HUDEP-2 (cell line): ENCODE data around the gene TBCD.
A peak's percentile ranks its signal among the peaks of the same experiment; 100 is the strongest.

Experiments
- DNase-seq, 76 experiments: peaks; one replicate each; lab custom pipeline; 2025; ENCODE audit not compliant: unreplicated experiment in 76 of 76; lab: John Stamatoyannopoulos, UW

TBCD gene

DNA sequence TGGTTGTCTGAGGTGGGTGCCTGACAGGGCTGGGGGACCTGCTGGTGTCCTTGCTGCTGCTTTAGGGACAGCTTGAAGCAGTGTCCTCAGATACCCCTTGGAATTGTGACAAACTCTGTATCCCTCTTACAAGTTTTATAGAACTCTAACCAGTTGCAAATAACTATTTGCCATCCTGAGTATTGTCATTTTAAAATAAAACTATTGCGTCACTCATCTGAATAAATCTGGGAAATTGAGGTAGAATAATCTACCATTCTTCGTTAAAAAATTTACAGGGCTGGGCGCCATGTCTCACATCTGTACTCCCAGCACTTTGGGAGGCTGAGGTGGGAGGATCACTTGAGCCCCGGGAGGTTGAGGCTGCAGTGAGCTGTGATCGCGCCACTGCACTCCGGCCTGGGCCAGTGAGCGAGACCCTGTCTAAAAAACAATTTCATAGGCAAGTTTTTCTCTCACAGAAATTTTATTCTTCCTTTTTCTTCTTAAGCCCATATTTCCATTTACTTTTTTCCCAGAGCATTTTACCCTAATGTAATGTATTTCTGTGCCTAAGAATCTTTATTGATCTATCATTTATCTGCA, 73.8 kb downstream of the TBCD start:
- DNase-seq = no peak

DNA sequence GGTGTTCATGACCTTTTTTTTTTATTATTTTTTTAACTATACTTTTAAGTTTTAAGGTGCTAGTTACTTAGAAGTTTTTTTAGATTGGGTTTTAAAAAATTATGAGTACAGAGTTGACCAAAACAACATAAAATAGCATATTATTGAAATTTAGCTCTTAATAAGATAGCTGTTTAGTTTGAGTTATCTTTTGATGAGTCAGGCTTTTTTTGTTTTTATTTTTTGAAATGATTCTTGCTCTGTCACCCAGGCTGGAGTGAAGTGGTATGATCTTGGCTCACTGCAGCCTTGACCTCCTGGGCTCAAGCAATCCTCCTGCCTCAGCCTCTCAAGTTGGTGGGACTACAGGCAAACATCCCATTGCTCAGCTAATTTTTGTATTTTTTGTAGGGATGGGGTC, 74.3 kb downstream of the TBCD start:
- no peak for DNase-seq

DNA sequence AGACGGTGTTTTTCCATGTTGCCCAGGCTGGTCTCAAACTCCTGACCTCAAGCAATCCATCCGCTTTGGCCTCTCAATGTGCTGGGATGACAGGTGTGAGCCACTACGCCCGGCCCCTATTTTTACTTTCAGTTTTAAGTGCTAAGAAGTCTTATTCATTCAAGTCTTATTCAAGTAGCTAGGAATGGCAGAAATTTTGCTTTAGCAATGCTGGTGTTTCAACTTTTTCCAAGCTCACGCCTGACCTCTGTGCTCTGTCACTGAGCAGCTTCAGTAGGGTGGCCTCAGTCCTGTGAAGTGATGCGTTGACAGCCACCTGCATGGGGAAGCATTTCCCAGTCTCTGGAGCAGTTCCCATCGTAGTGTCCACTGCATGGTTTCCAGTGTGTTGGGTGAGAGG, 75.1 kb downstream of the TBCD start:
- no peak for DNase-seq

DNA sequence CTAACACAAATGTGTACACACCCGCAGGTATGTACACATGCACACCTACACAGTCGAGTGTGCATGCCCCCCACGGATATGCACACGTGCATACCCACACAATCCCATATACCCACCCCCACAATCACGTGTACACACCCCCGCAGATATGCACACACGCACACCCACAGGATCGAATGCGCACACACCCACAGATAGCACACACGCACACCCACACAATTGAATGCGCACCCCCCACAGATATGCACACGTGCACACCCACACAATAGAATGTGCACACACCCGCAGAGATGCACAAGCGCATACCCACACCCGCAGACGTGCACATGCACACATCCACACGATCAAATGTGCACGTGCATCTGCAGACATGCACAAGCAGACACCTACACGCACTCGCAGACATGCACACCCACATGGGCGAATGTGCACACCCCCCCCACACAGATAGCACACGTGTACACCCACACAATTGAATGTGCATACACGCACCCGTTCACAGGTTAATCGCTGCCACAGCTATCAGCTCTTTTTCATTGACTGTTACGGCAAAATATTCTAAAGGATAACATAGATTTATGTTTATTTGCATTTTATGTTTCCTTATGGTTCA, 77.1 kb downstream of the TBCD start:
- no peak for DNase-seq

DNA sequence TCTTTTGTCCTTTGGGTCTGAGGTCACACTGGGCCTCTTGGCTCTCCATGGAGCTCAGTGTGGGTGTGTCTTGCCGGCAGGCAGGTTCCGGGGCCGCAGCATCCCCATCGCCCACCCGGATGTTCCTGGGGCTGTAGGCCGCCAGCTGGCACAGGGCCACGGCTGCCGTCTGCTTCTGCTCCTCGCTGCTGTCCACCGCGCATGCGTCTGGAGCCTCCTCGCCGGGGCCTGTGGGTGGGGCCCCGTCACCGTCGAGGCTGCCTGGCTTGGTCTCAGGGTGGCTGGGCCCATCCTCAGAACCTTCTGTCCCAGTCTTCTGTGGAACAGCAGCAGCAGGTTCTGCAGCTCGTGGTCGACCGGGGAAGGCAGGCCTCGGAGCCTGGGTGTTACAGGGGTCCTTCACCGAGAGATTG, 78.4 kb downstream of the TBCD start:
- DNase-seq = no peak

DNA sequence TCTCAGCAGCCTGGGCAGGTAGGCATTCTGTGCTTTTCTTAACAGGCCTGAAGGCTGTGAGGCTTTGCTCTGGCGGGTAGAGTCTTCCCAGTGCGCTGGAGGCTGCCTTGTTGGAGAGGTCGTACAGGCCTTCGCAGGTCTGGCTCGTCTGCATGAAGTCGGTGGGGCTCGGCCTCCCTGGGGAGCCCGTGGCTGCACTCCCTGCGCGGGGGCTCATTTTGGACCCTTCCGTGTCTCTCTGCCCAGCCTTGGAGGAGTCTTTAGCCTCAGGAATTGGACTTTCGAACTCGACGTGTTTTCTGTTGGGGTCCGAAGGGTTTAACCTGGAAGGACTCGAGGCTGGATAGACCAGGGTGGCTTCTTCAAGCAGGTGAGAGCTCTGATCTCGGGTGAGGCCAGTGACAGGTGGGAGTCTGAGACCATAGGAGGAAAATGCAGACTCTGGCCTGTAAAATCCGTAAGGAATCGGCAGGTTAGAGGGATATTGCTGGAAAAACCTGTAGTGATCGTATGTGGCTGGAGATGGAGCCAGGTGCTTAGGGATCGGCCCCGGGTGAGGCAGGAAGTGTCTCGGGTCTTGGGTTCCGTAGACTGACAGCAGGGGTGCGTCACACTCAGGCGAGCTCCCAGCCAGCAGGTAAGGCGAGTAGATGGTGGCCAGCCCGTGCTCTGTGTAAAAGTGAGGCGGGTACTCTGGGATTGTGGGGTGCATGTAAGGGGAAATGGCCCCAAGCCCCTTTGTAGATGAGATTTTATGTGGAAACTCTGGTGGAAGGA, 79.4 kb downstream of the TBCD start:
- no peak for DNase-seq

DNA sequence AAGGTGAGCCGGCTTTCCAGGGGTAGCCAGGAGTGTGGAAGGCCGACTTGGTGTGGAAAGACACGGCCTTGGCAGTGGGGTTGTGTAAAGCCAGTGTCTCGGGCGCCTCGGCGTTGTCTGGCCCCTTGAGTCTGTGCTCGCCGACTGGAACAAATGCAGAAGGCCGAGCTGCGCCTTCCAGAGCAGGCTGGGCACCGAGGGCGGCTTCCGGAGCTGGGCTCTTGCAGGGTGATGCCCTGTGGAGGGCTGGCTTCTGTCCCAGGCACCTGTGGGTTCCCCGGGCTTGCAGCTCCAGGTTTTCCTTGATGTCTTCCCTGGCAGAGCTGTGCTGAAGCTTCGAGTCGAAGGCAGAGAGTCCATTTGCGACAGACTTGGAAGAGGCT, 79.9 kb downstream of the TBCD start:
- no peak for DNase-seq

DNA sequence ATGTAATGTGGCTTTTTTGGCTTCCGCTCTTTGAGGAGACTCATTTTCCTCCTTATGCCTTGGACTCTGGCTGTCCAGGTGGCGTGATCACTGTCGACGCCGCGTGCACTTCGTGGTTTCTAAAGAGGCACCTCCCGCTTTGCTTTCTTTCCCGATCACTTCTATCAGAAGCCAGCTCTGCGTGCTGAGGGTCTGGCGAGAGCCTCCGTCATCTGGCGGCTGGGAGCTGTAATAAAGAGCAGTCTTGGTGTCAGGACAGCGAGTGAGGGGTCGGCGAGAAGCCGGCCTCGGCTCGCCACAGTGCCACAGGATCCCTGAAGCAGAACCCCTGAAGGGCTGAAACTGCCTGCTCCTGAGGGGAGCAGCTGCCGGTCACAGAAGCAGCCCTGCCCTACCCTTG, 80.5 kb downstream of the TBCD start:
- DNase-seq = no peak

DNA sequence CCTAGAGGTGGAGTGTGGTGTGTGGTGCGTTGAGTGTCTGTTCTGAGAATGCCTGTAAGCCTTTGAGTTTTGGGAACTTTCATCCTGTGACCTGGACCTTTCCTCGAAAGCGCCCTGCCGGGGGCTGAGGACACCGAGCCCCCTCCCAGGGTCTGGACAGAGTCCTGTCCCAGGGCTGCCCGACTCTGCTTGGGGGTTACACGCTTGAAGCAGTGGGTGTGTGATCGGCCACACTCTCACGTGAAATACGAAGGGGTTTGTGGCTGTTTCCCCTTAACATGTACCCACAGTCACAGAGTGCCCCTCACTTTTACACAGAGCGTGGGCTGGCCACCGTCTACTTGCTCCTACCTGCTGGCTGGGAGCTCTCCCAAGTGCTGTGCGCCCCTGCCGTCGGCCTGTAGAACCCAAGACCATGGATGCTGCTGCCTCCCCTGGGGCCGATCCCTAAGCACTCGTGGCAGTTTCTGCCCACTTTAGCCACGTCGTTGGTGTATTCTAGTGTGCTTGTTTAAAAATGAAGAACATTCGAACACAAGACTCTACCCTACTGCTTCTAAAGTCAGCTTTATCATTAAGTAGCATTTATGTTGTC, 81.1 kb downstream of the TBCD start:
- no peak for DNase-seq

DNA sequence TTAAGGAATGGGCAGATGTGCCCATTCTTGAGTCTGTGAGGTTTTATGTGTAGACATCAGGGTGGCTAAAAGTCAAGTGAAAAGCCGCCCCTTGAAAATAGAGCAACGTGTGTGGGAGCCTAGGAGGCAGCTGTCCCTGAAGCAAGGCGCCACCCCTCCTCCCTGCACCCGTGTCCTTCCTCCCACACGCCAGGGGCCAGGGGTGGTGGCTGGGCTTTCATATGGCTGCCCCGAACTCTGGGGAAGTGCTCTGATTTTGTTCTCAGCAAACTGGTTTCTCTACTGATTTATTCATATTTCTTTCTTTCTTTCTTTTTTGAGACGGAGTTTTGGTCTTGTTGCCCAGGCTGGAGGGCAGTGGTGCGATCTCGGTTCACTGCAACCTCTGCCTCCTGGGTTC, 83.3 kb downstream of the TBCD start:
- DNase-seq = peak in 4 of 76 experiments; percentile 0 to 18 (median 6)

DNA sequence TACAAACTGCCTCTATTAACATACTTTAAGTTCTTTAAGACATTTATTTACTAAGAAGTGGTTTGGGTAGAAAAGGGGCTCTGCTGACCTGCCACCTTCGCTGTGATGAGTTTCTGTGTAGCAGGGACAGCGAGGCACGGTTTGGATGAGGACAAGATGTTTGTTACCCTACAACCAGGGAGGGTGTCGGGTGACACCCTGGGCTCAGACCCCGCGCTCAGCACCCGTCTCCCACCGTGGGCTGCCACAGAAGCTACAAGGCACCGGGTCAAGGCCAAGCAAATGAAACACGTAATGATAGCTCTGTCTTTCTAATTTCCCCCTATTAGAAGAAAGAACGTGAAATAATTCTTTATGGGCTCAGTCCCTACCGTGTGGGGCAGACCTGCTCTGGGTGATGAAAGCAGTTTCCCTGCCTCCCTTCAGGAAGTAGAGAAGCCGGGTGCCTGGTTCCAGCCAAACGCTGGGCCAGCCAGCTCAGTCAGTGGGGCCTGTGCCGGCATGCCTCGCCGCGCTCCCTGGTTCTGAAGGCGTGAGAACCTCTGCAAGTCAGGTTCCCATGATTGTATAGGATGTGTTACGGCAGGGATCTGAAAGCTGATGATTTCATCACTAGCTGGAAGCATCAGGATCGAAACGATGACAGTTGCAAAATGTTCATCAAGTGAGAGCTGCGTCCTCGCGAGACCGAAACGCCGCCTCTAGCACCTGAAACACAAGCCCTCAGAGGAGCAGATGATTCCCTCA, 84.1 kb downstream of the TBCD start:
- no peak for DNase-seq

DNA sequence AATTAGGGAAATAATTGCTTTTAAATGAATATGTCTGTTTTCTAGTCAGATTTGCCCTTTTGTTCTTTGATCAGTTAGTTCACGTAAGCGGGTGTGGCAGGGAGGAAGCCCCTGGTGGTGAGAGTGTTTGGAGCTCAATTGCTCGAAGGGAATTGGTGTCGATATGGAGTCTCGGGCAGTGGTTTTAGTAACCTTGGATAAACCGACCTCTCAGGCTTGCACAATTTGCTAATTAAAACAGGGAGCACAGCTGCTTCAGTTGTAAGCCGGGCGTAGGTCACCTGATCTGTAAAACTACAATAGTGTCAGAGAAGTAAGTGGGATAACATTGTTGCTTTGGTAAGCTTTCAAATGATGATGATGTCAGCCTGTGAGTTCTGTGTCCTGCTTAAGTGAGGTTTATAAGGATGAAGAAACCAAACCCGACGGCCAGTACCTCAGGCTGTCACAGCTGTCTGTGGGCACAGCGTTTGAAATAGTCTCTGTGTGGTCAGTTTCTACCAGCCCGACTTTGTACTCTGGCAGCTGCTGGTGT, 85.0 kb downstream of the TBCD start:
- DNase-seq = no peak

DNA sequence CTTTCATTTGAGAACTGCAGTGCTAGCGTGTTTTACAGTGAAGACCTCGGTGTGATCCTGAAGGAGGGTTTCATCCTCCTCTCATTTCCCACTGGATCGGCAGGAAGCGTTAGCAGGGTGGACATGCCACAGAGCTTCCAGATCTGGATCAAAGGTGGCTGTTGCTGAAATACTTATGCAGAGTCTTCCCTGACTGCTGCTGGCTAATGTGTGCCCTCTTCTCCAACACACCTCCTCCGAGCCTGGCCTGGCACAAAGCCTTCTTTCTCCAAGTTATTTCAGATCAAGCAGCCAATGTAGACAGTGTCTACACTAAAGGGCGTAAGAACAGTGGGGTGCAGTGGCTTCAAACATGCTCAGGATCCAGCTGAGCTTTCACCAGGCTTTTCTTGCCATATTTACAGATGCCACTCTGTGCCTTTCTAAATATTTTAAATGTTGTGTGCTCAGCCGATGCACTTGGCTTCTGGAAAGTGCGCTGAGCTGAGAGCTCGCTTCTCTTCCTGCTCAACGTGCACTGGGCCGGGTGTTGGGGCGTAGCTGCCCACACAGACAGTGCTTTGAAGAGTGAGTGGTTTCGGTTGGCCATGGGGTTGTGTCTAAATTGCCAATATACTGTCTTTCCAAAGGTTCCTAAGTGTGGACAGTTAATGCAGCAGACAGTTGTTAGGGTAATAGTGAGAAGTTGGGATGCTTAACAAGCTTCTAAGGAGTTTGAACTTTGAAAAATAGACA, 85.9 kb downstream of the TBCD start:
- no peak for DNase-seq

DNA sequence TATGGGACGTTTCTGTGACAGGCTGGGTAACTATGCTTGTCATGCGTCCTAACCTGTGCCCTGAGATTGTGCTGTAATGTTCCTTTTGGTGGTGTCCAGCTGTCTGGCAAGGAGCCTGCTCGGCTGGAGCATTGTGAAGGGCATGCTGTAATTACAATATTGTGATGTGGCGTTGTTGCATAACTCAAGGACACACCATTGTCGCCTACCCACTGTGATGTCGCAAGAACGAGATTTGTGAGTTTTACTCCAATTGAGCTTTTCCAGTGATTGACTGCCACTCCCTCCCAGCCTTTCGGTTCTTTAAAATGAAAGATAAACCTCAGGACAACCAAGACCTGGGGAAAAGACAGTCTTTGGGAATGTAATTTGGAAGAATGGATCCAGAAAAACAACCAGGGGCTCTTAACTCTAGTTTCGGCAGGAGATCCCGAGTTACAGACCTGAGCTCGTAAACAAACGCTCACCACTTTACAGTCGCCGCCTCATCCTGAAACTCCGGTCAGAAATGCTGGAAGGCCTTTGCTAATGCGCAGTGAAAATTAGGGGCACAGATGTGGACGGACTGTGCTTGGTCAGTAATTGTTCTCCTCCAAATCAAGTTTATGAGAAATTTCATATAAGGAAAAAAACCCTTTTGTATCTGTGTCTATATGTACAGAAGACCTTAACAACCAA, 86.7 kb downstream of the TBCD start:
- DNase-seq = no peak

DNA sequence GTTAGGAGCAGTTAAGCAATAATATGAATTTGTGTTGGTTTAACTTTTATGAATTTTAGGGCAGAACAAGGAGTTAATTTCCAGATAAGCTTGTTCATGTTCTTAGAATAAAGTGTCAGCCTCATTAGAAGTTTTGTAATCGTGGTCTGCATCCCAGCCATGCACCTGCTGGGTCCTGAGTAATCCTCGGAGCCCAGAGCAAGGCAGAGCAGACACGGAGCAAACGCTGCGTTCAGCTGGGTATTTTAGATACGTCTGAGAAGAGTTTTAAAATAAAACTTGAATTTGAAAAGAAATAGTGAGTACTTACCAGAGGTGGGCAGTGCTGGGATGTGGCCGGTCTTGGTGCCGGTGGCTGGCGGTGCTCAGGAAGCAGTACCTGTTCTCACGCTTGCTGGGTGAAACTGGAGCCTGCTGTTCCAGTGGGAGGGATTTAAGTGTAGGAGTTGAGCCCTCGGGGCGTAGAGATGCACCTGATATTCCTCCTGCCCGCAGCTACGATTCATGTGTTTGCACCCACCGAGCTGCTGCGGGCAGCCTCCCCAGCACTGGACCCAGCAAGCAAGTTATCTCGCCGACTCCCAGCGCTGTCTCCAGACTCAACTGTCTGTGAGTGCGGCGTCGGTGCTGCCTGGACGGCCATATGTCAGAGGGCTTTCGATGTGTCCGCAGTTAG, 87.9 kb downstream of the TBCD start, which contains the start of gene ZNF750:
Gene ZNF750, minus strand, starts transcription at position 406 of the 676 bp plus-strand sequence. CDS start 7,568 bp downstream, outside the sequence.
- DNase-seq = no peak

DNA sequence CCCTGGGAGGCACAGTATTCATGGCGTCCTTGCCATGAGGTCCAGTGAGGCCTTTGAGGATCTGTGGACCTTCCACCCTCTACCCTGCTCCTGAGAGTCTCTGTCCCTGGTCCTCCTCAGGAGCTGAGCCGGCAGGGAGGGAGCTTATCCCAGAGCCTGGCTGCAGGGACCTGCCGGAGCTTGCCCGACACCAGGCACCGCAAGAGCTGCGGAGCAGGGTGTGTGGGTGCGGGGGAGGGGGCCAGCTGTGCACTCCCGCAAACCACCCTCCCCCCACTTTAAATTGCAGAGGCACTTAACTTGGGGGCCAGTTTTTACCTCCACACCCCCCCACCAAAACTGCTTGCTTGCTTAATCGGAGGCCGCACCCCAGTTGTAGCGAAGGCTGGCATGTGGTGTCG, 88.6 kb downstream of the TBCD start:
- DNase-seq = no peak

DNA sequence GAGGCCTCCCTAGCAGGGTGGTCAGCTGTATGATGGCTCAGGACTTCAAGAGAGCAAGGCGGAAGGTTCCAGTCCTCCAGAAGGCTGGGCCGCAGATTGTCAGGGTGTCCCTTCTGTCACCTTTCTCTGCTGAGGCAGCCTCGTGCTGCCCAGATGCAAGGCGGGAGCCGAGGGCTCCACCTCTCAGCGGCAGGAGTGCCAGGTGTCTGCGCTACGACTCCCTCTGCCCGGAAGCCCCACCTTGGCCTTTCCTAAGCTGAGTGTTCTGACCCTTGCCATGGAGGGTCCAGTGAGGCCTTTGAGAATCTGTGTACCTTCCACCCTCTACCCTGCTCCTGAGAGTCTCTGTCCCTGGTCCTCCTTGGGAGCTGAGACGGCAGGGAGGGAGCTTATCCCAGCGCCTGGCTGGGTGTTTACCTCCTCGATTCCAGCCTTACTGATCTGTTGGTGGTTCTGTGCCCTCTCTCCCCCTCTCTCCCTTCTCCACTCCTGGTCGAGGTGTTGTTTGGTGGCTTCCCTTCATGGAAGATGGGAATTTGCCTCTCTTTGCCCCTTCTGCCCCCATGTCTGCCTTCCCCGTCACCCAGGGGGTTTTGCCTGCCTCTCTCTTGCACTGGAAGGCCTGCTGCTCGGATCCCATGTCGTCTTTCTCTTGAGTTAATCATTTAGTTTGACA, 90.2 kb downstream of the TBCD start:
- DNase-seq = no peak

DNA sequence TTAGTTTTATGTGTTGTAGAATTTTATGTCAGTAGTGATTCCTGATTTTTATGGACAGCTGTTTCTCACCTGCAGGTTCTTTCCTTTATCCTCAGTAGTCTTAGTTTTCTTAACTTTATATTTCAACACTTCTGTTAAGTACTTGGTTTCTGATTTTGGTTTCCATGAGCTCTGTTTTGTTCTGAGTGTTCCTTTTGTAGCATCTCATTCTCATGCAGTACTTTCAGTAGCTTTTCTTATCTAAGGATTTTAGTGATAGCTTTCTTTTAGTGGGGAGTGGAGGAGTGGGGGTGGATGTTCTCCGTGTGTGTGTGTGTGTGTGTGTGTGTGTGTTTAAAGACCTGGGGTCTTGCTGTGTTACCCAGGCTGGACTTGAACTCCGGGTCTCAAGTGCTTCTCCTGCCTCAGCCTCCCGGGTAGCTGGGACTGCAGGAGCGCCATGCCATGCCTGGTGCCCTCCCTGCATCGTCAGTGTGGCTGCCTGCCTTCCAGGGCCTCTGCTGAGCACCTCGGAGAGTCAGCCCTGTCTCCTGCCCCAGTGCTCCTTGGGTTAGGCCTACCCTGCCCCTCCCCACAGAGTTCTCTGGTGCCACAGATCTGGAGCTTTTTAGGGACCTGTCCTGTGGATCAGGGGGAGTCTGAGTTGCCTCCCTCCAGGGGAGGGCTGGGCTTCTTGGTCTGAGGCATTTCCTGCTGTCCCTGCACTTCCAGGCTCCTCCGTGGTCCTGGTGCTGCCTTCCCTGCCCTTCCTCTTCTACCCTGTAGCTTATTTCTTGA, 92.2 kb downstream of the TBCD start:
- no peak for DNase-seq
